ENCODE measurements around the gene HS6ST1.
"Not testable (repeated sequence)": the region's sequence is repeated elsewhere in the genome, so short reads cannot be mapped to it uniquely, and the experiment has no call there.

HS6ST1 gene

DNA sequence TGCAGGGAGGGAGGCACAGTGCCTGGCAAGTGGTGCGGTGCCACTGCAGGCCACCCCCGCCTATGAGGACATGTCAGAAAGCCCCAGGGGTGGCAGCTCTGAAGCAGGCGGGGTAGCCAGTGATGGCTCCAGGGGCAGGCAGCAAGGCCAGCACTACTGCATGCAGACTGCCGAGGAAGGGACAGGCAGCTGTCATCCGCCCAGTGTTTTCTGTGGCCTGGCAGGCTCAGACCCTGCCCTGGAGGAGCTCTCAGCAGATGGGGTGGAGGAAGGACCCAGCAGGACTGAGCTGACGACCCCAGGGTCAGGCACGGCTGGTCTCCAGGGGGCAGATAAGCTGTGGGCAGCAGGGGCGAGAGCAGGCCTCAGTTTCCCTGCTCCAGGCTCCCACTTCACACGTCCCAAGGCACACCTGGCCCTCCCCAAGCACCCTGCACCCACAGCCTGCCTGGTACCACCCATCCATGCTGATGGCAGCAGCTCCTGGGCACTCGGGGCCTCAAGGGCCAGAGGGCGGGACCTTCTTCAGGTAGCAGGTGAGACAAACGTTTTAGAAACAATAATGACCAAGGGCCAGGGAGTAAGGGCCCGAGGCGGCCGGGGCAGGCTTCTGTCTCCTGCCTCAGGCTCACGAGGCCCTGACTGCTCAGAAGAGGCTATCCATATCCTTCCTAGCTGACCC lies 48.5 kb downstream of the HS6ST1 start:
- DNase-seq (ENCODE audit: low spot score) (no peak), FAIRE-seq (no peak)

DNA sequence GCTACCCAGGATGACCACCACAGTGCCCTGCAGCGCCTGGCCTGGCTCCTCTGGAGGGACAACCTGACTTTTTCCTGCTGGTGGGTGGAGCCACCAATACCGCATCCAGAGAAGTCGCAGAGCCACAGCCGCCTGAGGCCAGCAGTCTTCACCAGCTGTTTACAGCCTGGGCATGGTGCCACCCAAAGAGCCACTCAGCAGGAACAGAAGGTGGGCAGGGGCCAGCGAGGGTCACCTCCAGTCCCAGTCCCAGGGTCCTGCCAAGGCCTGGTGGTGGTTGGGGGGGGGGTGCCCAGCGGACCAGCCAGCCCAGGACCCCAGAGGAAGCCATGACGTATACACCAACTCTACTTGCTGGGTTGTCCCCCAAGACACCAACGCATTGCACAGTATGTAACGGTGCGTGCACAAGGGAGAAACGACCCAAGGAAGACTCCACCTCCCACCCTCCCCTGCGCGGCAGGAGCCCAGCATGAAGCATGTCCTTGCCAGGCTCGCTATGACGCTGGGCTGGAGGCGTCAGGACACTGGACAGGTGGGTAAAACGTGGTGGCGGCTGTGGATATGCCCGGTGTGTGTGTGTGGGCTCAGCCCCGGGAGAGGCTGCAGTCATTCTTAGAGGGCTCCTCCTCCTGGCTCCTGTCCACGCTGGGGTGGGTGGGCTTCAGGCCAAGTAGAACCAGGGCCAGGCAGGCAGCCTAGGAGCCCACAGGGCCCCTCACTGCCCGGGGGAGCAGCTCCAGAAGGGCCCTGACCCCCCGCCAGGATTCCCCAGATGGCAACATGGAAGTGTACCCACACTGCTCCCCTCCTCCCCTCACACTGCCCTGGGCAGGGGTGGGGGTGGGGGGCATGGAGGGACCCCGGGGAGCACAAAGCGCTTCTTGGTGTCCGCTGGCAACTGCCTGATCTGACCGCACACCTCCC lies 49.3 kb downstream of the HS6ST1 start:
- FAIRE-seq, result no peak
- DNase-seq (ENCODE audit: low spot score), result no peak

DNA sequence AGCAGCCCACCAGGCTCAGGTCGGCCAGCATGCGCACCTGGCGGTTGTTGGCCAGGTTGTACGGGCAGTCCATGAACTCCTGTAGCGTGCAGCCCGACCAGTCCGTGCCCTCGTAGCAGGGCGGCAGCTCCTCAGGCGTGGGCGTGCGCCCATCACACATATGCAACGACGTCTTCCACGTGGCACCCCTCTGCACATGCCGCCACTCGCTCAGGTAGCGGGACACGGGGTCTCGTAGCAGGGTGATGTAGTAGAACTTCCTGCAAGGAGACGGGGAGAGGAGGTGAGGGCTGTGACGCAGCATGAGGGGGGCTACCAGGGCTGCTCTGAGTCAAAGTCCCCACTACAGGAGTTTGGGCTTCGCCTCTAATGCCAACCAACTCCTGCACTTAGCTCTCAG lies 50.1 kb downstream of the HS6ST1 start:
- DNase-seq (ENCODE audit: low spot score); FAIRE-seq: not testable (repeated sequence)

DNA sequence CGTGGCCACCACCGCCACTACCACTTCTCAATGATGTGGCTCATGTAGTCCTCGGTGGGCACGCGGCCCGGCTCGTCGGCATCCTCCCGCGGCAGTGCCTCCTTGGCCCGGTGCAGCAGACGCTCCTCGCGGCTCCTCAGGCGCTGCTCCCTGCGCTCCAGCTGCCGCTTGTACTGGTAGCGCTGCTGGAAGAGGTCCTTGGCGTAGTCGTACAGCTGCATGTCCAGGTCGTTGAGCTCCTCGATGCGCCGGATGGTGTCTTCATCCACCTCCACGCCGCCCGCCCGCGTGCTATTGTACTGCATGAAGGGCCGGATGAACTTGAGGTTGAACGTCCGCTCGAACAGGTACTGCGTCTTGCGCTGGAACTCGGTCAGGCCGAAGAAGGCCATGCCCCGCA lies 50.5 kb downstream of the HS6ST1 start:
- DNase-seq (ENCODE audit: low spot score), result not testable (repeated sequence)
- peak; percentile 79 for FAIRE-seq

DNA sequence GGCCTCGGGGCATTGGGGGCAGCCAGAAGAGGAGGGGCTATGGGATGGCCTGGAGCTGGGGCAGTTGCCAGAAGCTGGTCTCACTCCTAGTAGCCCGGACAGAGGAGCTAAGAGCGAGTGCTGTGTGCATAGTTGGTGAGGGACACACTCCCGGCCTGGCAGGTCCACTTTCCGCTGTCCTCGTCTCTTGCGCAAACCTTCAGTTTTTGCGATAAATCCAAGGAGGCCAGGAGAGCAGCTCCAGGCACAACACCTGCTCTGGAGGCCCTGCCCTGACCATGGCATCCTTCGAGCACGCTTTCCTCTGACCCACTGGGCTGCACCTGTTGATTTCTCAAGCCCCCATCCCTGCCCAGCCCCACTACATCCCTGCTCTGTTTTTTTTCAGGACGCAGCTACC lies 51.0 kb downstream of the HS6ST1 start:
- peak; percentile 59 for FAIRE-seq
- not testable (repeated sequence) for DNase-seq (ENCODE audit: low spot score)

DNA sequence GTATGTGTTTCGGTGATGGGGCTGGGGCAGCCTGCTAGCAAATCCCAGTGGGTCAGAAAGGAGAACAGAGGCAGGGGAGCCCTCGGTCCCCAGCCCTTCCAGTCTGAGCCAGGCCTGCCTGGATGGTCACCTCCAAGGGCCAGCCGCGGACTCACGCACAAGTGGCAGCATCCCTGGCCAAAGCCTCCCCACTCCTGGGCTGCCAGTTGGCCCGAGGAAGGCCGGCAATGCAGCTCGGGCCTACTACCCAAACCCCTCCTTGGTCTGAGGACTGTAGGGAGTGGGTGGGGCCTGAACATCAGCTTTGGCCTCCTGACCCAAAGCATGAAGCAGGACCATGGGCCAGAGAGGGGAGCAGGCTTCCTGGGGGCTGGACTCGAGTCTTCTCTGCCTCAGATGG lies 51.5 kb downstream of the HS6ST1 start:
- not testable (repeated sequence) for FAIRE-seq; DNase-seq (ENCODE audit: low spot score)

DNA sequence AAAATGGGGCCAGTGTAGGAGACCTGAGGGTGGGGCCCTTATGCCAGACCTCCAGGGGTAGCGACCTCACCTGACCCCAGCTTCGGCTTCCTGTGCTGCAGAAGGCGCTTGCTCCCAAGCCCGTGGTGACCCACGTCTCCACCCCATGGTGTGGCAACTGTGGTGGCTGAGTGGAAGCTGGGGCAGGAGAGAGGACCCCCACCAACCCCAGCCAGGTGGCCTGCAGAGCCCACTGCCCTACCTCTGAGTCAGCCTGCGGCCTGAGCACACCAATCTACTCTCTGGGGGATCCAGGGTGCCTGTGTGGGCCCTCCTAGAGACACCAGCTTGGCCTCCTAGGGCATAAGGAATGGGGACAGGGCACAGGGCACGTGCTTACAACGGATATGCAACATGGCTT lies 52.2 kb downstream of the HS6ST1 start:
- FAIRE-seq, result peak; percentile 52
- not testable (repeated sequence) for DNase-seq (ENCODE audit: low spot score)

DNA sequence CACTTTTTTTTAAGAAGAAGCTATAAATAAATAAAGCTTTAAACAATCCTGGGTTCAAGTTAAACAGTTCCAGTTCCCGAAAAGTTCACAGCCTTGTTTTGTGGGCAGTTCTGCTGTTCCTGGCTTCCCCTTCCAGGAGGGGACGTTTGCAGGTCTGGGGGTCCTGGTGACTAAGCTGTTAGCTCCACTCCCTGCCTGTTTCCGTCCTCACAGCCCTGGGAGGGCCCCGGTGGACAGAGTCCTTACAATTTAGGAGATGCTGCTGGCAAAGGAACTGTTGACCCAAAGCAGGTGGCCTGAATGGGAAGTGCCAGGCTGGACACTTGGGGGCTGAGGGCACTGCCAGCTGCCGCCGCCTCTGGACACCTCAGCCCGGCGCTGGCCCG lies 53.1 kb downstream of the HS6ST1 start:
- FAIRE-seq, result peak; percentile 95
- not testable (repeated sequence) for DNase-seq (ENCODE audit: low spot score)

DNA sequence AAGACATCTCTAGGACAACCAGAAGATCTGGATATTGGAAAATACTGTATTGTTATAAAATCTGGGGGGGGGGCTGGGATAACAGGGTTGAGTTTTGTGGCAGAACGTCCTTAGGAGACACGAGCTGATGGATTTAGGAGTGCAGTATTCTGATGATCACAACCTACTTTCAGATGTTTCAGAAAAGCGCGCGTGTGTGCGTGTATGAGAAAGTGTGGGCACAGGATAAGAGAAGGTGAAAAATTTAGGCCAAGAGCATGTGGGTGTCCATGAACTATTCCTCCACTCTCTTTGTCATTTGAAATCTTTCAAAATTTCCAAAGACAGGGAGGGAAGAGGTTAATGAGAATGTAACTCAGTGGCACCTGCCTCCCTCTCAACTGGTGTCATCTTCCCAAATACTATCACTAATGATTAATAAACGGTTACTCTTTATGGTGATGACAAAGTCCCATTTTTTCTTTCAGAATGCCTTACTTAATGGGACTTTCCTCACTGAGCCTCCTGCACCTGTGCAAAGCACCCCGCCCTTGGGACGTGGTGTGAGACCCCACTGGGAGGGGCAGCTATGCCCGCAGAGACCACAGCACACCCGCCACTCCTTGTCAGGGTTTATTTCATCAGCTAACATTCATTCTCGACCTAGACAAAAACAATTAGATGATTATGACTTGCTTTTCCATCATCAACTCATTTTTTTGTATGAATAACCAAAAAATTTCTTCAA lies 53.6 kb downstream of the HS6ST1 start:
- FAIRE-seq, result no peak
- no peak for DNase-seq (ENCODE audit: low spot score)

DNA sequence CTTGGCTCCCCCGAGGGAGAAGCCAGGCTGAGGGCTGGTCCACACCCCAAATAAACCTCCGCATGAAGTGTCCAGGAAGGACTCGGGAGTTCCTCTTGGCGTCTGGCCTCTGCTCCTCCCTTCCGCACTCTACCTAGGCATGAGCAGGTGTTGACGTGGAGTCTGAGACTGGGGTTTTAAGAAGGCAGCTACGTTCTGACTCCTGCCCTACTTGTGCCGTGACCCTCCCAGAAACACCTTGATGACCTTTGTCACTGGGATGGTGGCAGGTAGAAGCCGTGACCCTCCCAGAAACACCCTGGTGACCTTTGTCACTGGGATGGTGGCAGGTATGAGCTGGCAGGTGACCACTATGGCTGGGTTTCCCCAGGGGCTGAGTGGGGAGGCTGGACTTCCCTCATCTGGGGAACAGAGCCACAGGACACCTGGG lies 54.8 kb downstream of the HS6ST1 start:
- DNase-seq (ENCODE audit: low spot score), result no peak
- FAIRE-seq, result no peak

DNA sequence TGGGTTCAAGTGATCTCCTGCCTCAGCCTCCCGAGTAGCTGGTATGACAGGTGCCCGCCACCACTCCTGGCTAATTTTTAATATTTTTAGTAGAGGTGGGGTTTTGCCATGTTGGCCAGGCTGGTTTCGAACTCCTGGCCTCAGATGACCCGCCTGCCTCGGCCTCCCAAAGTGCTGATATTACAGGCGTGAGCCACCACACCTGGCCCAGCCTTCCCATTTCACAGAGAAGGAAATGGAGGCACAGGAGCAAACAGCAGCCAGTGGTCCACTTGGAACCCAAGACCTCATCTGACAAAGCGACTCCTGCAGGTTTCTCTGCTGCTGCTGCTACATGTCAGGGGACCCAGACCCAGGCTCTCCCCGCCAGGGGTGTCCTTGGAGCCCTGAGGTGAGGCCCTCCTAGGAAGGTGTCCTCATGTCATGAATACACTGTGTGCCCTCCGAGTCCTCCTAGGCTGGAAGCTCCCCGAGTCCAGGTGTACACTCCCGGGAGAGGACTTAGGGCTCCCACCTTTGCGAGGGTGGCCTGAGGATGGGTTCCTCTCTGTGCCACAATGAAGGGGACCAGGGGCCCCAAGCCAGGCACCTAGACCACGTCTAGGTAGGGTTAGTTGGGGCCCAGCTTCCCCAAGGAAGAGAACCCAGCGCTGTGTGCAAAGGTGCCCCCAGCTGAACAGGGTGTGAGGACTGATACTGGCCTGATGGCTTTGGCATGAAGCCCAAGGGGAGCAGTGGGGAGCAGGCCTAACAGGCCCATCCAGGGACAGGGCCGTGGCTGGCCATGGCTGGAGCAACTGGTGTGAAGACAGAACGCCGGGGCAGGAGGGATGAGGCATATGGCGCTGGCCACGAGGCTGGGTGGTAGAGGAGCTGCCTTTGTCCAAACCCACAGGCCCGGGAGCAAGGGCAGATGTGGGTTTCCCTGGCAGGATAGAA lies 56.1 kb downstream of the HS6ST1 start:
- DNase-seq (ENCODE audit: low spot score) (no peak), FAIRE-seq (no peak)

DNA sequence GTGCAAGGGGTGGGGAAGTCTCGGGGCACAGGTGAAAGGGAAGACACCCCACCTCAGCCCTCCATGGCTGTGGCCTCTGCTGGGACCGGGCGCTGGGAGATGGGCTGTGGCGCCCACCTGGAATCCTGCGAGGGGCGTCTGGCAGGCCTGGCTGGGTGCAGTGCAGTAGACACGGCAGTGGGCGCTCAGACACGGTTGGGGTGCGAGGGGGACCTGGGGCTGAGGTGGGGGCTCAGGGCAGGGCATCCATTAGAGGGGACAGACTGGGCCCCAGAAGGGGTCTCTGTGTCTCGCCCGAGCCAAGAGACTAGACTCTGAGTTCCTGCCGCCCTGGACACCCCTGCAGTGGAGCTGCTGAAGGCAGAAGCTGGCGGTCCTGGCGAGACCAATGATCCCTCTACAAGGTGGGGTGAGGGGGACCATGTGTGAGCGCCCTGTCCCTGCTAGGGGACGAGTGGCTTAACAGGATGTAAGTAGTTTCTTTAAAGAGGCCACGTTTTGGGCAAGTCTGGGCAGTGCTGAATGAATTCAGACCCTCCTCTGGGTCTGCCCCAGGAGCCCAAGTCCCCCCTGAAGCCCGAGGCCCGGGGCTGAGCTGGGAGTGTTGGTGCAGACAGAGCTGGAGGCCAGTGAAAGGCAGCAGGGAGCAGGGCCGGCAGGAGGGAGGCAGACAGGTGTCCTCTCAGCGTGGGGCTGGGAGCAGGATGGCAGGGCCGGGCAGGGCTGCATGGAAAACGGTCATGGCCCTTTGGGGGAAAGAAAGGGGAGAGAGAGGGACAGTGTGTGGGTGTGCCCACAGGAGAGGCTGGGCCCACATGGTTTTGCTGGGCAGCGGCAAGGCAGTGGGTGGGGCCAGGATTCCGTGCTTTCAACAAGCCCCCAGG lies 57.2 kb downstream of the HS6ST1 start:
- no peak for FAIRE-seq
- no peak for DNase-seq (ENCODE audit: low spot score)

DNA sequence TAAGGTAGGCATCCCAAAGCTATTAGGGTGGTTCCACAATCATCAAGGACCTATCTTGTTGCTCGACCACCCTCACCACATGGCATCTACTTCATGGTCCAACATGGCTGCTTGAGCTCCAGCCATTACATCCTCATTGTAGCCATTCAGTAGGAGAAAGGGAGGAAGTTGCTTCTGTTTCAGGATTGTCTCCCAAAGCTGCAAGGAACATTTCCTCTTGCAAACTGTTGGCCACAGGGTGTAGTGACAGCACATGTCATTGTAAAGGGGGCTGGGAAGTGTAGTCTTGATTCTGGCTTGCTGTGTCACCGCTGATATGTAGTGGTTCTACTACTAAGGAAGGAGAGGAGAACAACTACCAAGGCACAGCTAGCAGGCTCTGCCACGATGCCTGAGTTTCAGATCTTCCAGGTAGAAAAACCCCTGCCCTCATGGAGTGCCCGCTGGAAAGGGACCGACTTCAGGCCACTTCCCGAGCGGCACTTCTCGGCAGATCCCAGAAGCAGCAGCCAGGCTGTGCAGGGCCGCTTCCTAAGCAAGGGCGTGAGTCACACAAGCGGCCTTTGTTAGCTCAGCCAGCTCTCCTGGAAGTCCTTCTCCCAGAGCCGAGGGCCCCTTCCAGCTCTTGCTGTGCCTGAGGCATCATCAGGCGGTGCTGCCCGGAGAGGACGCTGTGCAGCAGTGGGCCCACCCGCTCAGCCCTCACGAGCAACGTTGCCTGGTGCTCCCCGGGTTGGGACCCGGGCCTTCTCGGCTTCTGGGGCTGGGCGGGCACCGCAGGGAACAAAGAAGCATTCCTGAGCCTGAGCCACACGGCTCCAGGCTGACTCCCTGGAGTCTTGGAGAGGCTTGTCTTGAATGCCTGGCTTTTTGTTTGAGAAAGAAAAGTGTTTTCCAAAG lies 58.2 kb downstream of the HS6ST1 start:
- DNase-seq (ENCODE audit: low spot score) (peak; percentile 75), FAIRE-seq (peak; percentile 40)

DNA sequence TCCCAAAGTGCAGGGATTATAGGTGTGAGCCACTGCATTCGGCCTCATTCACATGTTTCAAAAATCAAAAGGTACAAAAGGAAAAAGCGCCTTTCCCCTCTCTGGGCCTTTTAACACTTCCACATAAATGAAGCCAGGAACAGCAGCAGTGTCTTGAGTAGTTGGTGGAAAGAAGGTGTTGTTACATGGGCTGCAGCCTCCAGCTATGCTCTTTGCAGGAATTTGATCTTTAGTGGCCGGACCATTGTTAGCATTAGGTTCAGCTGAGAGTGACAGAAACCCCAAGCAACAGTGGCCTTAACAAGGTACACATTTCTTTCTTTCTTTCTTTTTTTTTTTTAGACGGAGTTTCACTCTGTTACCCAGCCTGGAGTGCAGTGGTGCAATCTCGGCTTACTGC lies 59.1 kb downstream of the HS6ST1 start:
- DNase-seq (ENCODE audit: low spot score) (no peak), FAIRE-seq (no peak)

DNA sequence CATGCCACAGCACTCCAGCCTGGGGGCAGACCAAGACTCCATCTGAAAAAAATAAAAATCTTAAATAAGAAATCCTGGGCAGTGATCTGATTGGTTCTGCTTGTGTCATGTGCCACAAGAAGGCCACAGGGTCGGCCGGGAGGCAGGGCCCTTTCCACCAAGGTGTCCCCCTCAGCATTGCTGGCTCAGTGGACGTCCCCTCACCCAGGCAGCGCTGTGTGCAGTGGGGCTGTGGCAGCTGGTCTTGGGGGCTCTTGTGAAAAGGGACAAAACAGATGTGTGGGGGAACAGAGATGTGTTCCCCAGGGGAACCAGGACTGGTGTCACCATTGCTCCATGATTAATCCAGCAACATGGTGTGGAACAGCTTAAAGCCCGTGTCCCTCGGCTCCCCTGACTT lies 60.5 kb downstream of the HS6ST1 start:
- DNase-seq (ENCODE audit: low spot score) (no peak), FAIRE-seq (no peak)

DNA sequence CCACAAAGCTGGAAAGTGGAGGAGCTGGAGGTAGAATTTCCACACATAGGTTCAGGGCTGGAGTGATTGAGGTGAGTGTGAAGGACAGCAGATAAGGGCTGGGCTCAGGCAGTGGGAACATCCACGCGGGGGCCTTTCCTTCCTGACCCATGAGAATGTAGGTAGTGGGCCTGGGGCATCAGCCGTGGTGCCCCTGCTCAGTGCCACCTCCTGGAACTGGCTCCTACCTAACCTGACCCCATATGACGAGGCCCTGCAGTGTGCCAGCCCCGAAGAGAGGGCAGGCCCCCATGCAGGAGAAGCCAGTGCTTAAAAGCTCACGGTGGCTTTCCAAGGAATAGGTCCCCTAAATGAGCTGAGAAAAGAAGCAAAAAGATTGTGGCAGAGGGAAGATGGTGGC lies 66.2 kb downstream of the HS6ST1 start:
- DNase-seq (ENCODE audit: low spot score), result no peak
- no peak for FAIRE-seq

DNA sequence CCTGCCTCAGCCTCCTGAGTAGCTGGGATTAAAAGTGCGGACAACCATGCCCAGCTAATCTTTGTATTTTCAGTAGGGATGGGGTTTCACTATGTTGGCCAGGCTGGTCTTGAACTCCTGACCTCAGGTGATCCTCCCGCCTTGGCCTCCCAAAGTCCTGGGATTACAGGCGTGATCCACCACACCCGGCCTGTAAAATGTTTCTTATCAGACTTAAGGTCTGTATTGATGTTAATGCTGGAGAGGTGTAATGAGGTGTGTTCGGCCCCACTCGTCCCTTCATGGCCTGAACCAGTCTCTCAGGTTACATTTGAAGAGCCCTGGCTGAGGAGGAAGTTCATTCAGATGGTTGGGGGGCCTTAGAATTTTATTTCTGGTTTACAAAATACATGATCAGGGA lies 66.6 kb downstream of the HS6ST1 start:
- not testable (repeated sequence) for DNase-seq (ENCODE audit: low spot score); FAIRE-seq

DNA sequence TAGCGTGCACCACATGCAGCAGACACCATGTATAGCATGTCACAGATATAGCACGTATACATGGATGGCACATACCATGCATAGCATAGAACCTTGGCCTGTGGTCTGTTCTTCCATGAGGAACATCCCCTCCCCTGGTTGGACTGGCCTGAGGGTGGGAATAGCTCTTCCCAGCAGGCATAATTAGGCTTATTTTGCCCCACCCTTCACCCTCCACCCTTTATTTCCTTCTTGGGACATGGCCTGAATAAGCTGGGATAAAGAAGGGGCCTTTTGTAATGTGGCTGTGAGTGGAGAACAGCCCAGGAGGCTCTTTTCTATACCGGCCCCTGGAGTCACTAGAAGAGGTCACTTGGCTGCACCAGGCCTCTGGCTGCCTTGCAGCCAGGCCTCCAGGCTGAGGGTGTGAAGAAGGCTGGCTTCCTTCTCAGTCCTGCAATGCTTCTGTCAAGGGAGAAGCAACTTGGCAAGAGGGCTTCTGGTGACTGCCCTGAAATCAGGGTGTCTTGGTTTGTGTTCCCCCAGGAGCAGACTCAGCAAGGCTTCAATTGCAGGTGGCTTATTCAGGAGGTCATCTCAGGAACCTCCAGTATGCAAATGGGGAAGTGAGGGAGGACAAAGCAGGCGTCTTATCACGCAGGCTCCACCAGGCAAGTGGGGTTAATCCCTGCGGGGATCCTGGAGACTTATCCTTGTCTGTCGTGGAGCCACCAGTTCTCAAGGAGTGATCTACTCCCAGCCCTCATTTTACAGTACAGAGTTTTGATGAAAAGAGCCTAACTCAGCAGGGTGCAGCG lies 68.2 kb downstream of the HS6ST1 start:
- FAIRE-seq (no peak), DNase-seq (ENCODE audit: low spot score) (no peak)
